NCI-H526 (cell line): ENCODE results near the gene SLC2A13.
"Not testable (repeated sequence)": the region's sequence is repeated elsewhere in the genome, so short reads cannot be mapped to it uniquely, and the experiment has no call there.

ENCODE experiments used
- DNase-seq, 2 experiments: peaks; one replicate each; lab custom pipeline; 2025; lab: John Stamatoyannopoulos, UW

SLC2A13 gene

DNA sequence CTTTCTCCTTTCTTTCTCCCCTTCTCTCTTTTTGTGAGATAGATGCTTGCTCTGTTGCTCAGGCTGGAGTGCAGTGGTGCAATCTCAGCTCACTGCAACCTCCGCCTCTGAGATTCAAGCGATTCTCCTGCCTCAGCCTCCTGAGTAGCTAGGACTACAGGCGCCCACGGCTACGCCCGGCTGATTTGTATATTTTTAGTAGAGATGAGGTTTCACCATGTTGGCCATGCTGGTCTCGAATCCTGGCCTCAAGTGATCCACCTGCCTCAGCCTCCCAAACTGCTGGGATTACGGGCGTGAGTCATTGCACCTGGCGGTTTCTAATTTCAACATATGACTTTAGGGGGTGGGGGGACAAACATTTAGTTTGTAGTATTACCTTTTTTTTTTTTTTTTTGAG is 293.4 kb downstream of the SLC2A13 start:
- not testable (repeated sequence) for DNase-seq

DNA sequence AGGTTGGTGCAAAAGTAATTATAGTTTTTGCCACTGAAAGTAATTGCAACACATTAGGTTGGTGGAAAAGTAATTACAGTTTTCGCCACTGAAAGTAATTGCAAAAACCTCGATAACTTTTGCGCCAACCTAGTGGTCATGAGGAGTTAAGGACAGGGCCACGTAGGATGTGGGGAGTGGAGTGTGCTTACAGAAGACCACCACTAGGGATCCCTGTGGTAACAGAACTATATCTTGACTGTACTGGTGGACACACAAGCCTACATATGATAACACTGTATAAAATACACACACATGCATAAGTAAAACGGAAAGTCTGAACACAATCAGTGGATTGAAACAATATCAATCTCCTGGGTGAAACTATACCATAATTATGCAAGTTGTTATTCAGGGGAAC is 298.8 kb downstream of the SLC2A13 start:
- DNase-seq: peak in 1 of 2 experiments; percentile 19

- peak in 1 of 2 experiments; percentile 2 for DNase-seq
These were observed 300.2 kb downstream of the SLC2A13 start for GRCh38 chr12:39805651-39806050.

- DNase-seq: no peak
These were observed 301.0 kb downstream of the SLC2A13 start for GRCh38 chr12:39804898-39805297.

DNA sequence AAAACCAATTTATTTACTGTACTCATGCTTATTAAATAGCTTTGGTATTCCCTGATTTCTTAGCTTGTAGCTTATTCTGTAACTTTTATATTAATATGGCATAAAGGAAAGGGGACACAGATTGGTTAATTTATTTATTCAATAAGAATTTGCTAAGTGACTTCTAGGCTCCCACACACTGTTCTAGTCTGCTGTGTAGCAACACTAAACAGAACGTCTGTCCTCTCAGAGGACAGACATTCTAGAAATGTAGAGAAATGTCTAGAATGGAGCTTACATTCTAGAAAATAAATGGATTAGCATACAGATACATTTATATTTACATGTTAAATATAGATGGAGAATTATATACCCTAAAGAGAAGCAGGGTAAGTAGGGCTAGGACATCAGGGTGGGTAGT is 301.4 kb downstream of the SLC2A13 start:
- no peak for DNase-seq

DNA sequence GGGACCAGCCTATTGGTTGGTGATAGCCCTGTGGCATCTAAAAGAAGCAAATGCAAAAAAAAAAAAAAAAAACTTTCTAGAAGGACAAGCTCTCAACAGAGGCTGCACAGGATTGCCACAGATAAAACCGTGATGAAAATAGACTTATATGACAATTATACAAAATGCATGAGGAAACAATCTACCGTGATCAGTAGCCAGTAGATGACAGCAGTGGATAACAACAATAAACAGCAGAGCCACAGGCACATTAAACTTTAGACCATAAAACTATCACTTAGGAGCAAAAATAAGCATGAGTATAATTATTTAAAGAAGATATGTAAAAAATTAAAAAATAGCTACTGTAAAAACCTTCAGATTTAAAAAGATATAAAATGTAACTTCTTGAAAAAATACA is 302.7 kb downstream of the SLC2A13 start:
- DNase-seq: no peak

- no peak for DNase-seq
These were observed 306.9 kb downstream of the SLC2A13 start for GRCh38 chr12:39798977-39799376.

DNA sequence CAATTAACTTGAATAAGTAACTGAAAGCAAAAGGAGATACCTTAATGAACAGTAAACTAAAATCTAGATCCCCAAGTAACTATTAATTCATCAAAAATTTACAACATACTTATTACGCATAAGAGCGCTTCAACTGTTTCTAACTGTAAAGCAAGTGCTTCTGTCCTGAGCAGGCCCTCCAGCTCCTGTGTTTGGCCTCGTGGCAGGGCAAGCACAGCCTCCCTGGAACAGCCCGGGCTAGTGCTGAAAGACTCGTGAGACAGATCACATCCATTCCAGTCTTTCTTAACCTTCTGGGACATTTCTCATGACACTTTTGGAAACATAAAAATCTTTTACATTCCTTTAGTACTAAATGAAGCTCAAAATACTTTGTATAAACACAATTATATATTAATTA is 307.5 kb downstream of the SLC2A13 start:
- DNase-seq: no peak

DNA sequence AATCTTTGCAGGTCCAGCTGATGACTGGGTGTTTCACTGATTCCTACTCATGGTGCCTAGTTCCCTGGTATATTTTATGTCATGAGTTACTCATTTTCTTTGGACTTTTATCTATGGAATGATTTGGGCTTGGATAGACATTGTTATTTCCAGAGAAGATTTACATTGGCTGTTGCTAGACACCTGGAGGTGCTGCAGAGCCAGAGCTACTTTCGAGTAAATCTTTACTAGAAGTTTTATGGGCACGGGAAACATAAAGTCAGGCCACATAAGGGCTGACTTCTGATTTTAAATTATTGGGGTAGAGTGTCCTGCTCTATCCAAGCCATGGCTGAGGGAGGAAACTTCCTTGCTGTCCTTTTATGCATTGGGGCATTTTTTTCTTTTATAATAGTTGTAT is 310.4 kb downstream of the SLC2A13 start:
- DNase-seq: no peak

DNA sequence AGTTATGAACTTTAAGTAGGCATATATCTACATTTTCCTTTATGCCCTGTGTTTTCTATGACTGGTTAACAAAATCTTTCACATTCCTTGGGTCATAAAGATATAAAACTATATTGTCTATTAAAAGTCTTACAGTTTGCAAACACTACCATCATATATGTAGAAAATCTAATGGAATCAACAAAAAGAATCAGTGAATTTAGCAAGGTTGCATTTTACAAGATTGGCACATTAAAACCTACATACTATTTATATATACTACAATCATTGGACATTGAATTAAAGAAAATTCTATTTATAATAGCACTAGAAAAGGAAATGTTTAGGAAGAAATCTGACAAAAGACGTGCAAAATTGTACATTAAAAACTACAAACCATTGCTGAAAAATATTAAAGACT is 312.9 kb downstream of the SLC2A13 start:
- DNase-seq: no peak

DNA sequence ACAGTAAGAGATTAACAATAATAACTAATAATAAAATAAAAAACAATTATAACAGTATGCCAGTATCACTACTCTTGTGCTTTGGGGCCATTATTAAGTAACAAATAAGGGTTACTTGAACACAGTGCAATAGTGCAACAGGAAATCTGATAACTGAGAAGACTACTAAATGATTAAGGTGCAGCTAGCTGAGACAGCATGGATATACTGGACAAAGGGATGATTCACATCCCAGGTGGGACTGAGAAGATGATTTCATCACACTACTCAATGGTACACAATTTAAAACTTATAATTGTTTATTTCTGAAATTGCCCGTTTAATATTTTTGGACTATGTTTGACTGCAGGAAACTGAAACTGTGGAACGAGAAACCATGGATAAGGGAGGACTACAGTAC is 317.6 kb downstream of the SLC2A13 start:
- no peak for DNase-seq

GRCh38 chr12:39785814-39786213 is 320.1 kb downstream of the SLC2A13 start:
- not testable (repeated sequence) for DNase-seq

- DNase-seq: no peak
These were observed 323.8 kb downstream of the SLC2A13 start for GRCh38 chr12:39782026-39782545.

DNA sequence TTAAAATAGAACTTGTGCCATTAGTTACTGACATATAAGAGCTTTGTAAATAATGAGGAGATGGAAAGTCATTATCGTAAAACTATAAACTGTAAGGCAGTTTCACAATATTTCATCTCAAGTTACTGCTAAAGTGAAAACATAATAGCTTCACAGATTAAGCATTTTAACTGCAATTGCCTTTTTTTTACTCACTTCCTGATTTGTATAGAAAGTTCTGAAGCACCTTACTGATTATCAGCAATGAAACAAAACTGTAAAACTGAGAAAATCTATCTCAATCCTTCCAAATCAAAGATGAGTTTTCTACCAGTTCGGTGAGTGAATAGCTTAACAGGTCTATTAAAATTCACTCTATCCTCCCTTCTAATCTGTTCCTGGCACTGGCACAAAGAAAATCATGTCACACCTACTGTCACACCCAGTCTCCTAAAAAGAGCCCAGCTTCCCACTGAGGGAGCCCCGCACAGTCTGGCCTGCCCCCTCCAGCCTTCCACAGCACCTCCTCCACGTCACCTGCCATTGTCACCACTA is 324.9 kb downstream of the SLC2A13 start:
- no peak for DNase-seq

GRCh38 chr12:39780411-39780912 is 325.4 kb downstream of the SLC2A13 start:
- DNase-seq: no peak

- DNase-seq: peak; percentile 13 to 41
These were observed 326.0 kb downstream of the SLC2A13 start for GRCh38 chr12:39779768-39780340.

- no peak for DNase-seq
These were observed 328.4 kb downstream of the SLC2A13 start for GRCh38 chr12:39777465-39777864.

- no peak for DNase-seq
These were observed 332.6 kb downstream of the SLC2A13 start for GRCh38 chr12:39773266-39773665.

- DNase-seq: no peak
These were observed 333.0 kb downstream of the SLC2A13 start for GRCh38 chr12:39772821-39773259.

DNA sequence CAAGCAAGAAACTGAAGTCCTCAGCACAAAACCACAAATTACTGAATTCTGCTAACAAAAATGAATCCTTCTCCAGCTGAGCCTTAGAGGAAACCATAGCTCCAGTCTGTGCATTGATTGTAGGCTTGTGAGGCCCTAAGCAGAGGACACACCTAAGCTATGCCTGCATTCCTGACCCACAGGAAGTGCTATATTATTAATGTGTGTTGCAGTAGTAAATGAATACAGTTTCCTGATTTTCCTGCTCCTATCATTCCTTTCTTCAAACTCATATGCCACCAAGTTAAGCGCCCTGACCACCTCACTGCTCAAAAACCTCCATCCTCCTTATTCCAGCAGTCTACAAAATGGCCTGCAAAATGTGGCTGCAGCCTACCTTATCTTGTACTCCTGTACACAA is 334.4 kb downstream of the SLC2A13 start:
- DNase-seq: no peak

GRCh38 chr12:39764944-39765560 is 340.8 kb downstream of the SLC2A13 start:
- peak in 1 of 2 experiments; percentile 59 for DNase-seq

- DNase-seq: peak in 1 of 2 experiments; percentile 20
These were observed 342.1 kb downstream of the SLC2A13 start for GRCh38 chr12:39763890-39764169.

DNA sequence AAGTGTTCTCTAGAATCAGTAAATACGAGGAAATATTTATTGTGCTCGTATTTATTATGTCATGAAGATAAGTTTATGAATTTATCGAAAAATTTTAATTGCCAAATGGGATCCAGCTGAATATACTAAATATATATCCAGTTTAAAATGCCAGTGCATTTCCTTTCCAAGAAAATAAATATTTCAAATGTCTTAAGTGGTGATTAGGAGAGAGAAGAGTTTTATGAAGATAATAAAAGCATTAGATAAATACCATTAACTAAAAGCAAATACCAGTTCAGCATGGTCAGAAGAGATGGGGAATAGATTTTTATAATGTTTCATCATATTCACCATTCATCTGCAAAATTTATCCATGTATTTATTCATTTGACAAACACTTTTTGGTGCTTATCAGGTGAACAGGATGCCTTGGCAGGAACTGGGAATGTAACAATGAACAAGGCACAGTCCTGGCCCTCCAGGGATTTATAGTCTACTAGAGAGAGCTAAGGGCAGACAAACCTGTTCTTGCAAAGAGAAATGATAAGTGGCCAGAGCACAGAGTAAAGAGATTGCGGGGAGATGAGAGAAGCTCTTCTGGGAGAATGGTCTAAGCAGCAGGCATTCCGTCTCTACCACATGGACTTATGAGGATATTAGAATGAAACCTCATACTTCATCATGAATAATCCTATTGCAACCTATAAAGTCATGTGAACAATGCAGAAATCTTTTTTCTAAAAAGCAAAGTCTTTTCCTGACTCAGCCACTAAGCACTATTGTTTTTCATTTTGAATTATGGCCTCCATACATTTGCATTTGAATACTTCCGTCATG is 342.6 kb downstream of the SLC2A13 start:
- DNase-seq: peak in 1 of 2 experiments; percentile 8
